HepG2 (cell line): ENCODE results near the gene OSCP1. TPM values are rescaled to one million over a fixed set of nuclear protein-coding genes. Genes with fewer than 3 reads are reported as not detected.

Experiments used
- CEBPZ ChIP-seq: IDR thresholded peaks from 2 replicates; pipeline ENCODE4 v1.6.1; 2012; ENCODE audit warnings: low read length, improper control_type of control experiment
- CTCF ChIP-seq: sonication (generic); formaldehyde crosslinking; IDR thresholded peaks from 2 replicates; pipeline ENCODE4 v1.5.0; 2020; ENCODE audit warnings: mild to moderate bottlenecking, missing genetic modification reagents, moderate library complexity
- EZH2 ChIP-seq: conservative IDR thresholded peaks from 2 replicates; pipeline ENCODE4 v1.6.1; 2012; ENCODE audit warnings: mild to moderate bottlenecking, low read depth, low read length, moderate library complexity
- GMEB1 ChIP-seq: sonication (generic); formaldehyde crosslinking; IDR thresholded peaks from 2 replicates; pipeline ENCODE4 v1.5.1; 2020; ENCODE audit warnings: missing genetic modification reagents, mild to moderate bottlenecking, borderline replicate concordance
- HOXA9 ChIP-seq: sonication (generic); formaldehyde crosslinking; IDR thresholded peaks from 2 replicates; pipeline ENCODE4 v1.8.1; 2022; ENCODE audit warnings: missing genetic modification reagents, mild to moderate bottlenecking, moderate library complexity, borderline replicate concordance
- IKZF5 ChIP-seq: IDR thresholded peaks from 2 replicates; pipeline ENCODE4 v1.6.1; 2018; ENCODE audit warnings: missing genetic modification reagents, mild to moderate bottlenecking, missing compliant biosample characterization
- MBD4 ChIP-seq: IDR thresholded peaks from 2 replicates; pipeline ENCODE4 v1.6.1; 2012; ENCODE audit warnings: low read length, inconsistent platforms, borderline replicate concordance
- NR1H2 ChIP-seq: sonication (generic); formaldehyde crosslinking; IDR thresholded peaks from 2 replicates; pipeline ENCODE4 v1.8.1; 2022; ENCODE audit warnings: low read depth, missing genetic modification reagents, borderline replicate concordance
- NR2F6 ChIP-seq, 2 experiments: IDR thresholded peaks; 2 replicates each; pipeline ENCODE4 v1.6.1; 2016; ENCODE audit warnings: antibody characterized with exemption in 1 of 2, mild to moderate bottlenecking in 1 of 2
- PLRG1 ChIP-seq: fragments of 450-650 bp; conservative IDR thresholded peaks from 2 replicates; pipeline ENCODE4 v1.6.1; 2016
- POGZ ChIP-seq: sonication (generic); formaldehyde crosslinking; IDR thresholded peaks from 2 replicates; pipeline ENCODE4 v1.4.0; 2020; ENCODE audit warnings: mild to moderate bottlenecking, missing genetic modification reagents
- THRA ChIP-seq: sonication (generic); formaldehyde crosslinking; IDR thresholded peaks from 2 replicates; pipeline ENCODE4 v1.4.0; 2020; ENCODE audit warnings: missing genetic modification reagents, borderline replicate concordance
- ZFP36 ChIP-seq: fragments of 150-350 bp; IDR thresholded peaks from 2 replicates; pipeline ENCODE4 v1.6.1; 2018; ENCODE audit warnings: borderline replicate concordance, low read length, low read depth; ENCODE audit not compliant: partially characterized antibody
- ZFY ChIP-seq: sonication (generic); formaldehyde crosslinking; IDR thresholded peaks from 2 replicates; pipeline ENCODE4 v1.4.0; 2020; ENCODE audit warnings: missing genetic modification reagents
- ZNF160 ChIP-seq: sonication (generic); formaldehyde crosslinking; IDR thresholded peaks from 2 replicates; pipeline ENCODE4 v1.8.0; 2022; ENCODE audit warnings: mild to moderate bottlenecking, inconsistent platforms, missing genetic modification reagents
- ZNF317 ChIP-seq: sonication (generic); formaldehyde crosslinking; IDR thresholded peaks from 2 replicates; pipeline ENCODE4 v1.5.0; 2020; ENCODE audit warnings: mild to moderate bottlenecking, missing genetic modification reagents
- ZNF569 ChIP-seq: sonication (generic); formaldehyde crosslinking; IDR thresholded peaks from 2 replicates; pipeline ENCODE4 v1.5.0; 2020; ENCODE audit warnings: mild to moderate bottlenecking, missing genetic modification reagents, moderate library complexity, borderline replicate concordance
- ZNF713 ChIP-seq: sonication (generic); formaldehyde crosslinking; IDR thresholded peaks from 2 replicates; pipeline ENCODE4 v1.4.0; 2020; ENCODE audit warnings: mild to moderate bottlenecking, missing genetic modification reagents
- ZNF776 ChIP-seq: sonication (generic); formaldehyde crosslinking; IDR thresholded peaks from 2 replicates; pipeline ENCODE4 v1.4.0; 2020; ENCODE audit warnings: mild to moderate bottlenecking, missing genetic modification reagents
- polyA plus RNA-seq, 8 experiments: library from polyadenylated mRNA; depleted of rRNA in 3 of 8; stranded (reverse) in 7 of 8; unstranded in 1 of 8; fragments of >200 nt; fragmentation: Illumina TruSeq in 4 of 8; extraction: Trizol in 4 of 8; gene quantifications; 2 replicates each; pipeline versions ENCODE4 v1.2.1 to v1.2.3, GENCODE V29; 2011 to 2016; ENCODE audit warnings: low read depth in 4 of 8, missing spikeins in 1 of 8, mixed read lengths in 1 of 8; ENCODE audit not compliant: insufficient read depth in 1 of 8
- total RNA-seq, 5 experiments: library from RNA; depleted of rRNA; stranded (reverse); fragments of >200 nt; fragmentation: Illumina TruSeq; extraction: Trizol; gene quantifications; 2 replicates each; pipeline ENCODE4 v1.2.3, GENCODE V29; 2016; ENCODE audit warnings: low read depth in 1 of 5

OSCP1 gene
- total and polyA plus RNA-seq, 2 of the 13 experiments (the other 11 are each of a cell fraction or from before 2014, with no cell fraction given), result 0.60 to 0.84 TPM

GRCh38 chr1:36486439-36487335 lies 36.4 kb upstream of the OSCP1 start (continued):
- TF ChIP-seq GMEB1 (CRISPR knock-in tag), result no peak; the same call in 1 of the 2 replicates
- TF ChIP-seq POGZ (CRISPR knock-in tag), result peak; percentile 95
- no peak for TF ChIP-seq ZFP36
- TF ChIP-seq IKZF5, result peak; percentile 90
- TF ChIP-seq ZNF317, result peak; percentile 88
- no peak for TF ChIP-seq HOXA9
- TF ChIP-seq ZNF569, result 0 out of 2 replicates have a peak, but pooled peaks have one; percentile 78
- no peak for TF ChIP-seq CEBPZ
- peak; percentile 92 for TF ChIP-seq ZNF713 (CRISPR knock-in tag)
- TF ChIP-seq THRA (CRISPR knock-in tag), result peak; percentile 97
- no peak for TF ChIP-seq MBD4
- peak; percentile 100 for TF ChIP-seq NR2F6 (IDR thresholded peaks at IDR 0.05)
- TF ChIP-seq NR2F6 (CRISPR knock-in tag; IDR thresholded peaks at IDR 0.05), result peak; percentile 100
- peak; percentile 70; the same call in 1 of the 2 replicates for TF ChIP-seq ZNF776 (CRISPR knock-in tag)
- TF ChIP-seq PLRG1, result no peak
- peak; percentile 50; the same call in 1 of the 2 replicates for TF ChIP-seq ZNF160 (CRISPR knock-in tag)
- TF ChIP-seq NR1H2 (CRISPR knock-in tag), result no peak
- peak; percentile 75 for TF ChIP-seq ZFY (CRISPR knock-in tag)
- TF ChIP-seq CTCF (CRISPR knock-in tag), result no peak
- TF ChIP-seq EZH2, result no peak
